Measurements from ENCODE around the gene PLXNA1.

- TF ChIP-seq EZH2 (optimal IDR thresholded peaks at IDR 0.05; ENCODE audit: low read depth, low read length) (no peak), EZH2phosphoT487 (IDR thresholded peaks at IDR 0.05; ENCODE audit: low read length) (no peak)
- TF ChIP-seq, protein P1, sequence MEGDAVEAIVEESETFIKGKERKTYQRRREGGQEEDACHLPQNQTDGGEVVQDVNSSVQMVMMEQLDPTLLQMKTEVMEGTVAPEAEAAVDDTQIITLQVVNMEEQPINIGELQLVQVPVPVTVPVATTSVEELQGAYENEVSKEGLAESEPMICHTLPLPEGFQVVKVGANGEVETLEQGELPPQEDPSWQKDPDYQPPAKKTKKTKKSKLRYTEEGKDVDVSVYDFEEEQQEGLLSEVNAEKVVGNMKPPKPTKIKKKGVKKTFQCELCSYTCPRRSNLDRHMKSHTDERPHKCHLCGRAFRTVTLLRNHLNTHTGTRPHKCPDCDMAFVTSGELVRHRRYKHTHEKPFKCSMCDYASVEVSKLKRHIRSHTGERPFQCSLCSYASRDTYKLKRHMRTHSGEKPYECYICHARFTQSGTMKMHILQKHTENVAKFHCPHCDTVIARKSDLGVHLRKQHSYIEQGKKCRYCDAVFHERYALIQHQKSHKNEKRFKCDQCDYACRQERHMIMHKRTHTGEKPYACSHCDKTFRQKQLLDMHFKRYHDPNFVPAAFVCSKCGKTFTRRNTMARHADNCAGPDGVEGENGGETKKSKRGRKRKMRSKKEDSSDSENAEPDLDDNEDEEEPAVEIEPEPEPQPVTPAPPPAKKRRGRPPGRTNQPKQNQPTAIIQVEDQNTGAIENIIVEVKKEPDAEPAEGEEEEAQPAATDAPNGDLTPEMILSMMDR (IDR thresholded peaks at IDR 0.05; ENCODE audit: low read length) = no peak
These were observed 5.1 kb upstream of the PLXNA1 start for GRCh38 chr3:126977821-126978220.

Measured in MM.1S (cell line).